K562 (cell line): ENCODE data around the gene FAM120B.

ENCODE experiments used
- FOXK2 ChIP-seq, 2 experiments: fragments of 450-650 bp; IDR thresholded peaks in 1 of 2; conservative IDR thresholded peaks in 1 of 2; 2 replicates each; pipeline ENCODE4 v1.6.1; 2016; ENCODE audit warnings: low read depth in 2 of 2, mild to moderate bottlenecking in 1 of 2
- HSF4 ChIP-seq: fragments of 250-450 bp; sonication (Bioruptor Pico); IDR thresholded peaks from 2 replicates; pipeline ENCODE4 v2.1.2; 2022; ENCODE audit warnings: mild to moderate bottlenecking, moderate library complexity, borderline replicate concordance
- NCOA4 ChIP-seq: fragments of 450-650 bp; IDR thresholded peaks from 2 replicates; pipeline ENCODE4 v1.6.1; 2018; ENCODE audit warnings: mild to moderate bottlenecking; ENCODE audit not compliant: partially characterized antibody
- ZNF274 ChIP-seq: IDR thresholded peaks from 2 replicates; pipeline ENCODE4 v1.6.1; 2011; ENCODE audit warnings: low read depth, mild to moderate bottlenecking, low read length, moderate library complexity, borderline replicate concordance
- TF ChIP-seq, protein P1 (sequence below): sonication (generic); formaldehyde crosslinking; IDR thresholded peaks from 2 replicates; pipeline ENCODE4 v1.8.0; 2022; ENCODE audit warnings: mild to moderate bottlenecking, missing genetic modification reagents

DNA sequence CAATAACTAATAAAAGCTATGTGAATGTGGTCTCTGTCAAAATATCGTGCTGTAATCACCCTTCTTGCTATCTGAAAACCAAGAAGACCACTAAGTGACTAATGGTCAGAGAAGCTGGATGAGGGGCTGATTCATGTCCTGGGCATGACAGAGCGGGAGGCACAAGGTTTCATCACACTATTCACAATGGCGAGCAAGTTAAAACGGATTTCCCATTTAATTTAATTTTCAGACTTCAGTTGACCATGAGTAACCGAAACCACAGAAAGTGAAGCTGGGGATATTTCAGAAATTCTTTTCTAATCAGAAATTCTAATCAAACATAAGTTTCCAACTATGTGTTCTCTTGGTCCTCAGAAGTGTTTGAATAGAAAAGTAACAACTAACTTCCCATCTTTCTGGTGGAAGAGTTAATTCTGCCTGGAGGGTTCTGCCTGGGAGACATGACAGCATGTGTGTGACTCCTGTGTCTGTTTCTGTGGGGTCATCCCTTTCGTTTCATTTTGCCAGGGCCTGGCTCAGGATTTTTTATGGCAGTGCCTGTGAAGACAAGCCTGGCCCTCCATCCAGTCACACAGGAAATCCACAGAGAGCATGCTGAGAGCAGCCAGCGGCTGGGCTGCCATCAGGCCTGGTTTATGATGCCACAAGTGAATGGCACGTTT is 98.9 kb downstream of the FAM120B start:
- TF ChIP-seq HSF4 (CRISPR knock-in tag) (no peak), ZNF274 (no peak), NCOA4 (no peak), FOXK2 (conservative IDR thresholded peaks at IDR 0.05 in 1 of 2, IDR thresholded peaks at IDR 0.05 in 1 of 2; ENCODE audit: low read depth in 2 of 2) (no peak)
- TF ChIP-seq, protein P1, sequence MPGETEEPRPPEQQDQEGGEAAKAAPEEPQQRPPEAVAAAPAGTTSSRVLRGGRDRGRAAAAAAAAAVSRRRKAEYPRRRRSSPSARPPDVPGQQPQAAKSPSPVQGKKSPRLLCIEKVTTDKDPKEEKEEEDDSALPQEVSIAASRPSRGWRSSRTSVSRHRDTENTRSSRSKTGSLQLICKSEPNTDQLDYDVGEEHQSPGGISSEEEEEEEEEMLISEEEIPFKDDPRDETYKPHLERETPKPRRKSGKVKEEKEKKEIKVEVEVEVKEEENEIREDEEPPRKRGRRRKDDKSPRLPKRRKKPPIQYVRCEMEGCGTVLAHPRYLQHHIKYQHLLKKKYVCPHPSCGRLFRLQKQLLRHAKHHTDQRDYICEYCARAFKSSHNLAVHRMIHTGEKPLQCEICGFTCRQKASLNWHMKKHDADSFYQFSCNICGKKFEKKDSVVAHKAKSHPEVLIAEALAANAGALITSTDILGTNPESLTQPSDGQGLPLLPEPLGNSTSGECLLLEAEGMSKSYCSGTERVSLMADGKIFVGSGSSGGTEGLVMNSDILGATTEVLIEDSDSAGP (CRISPR knock-in tag) = no peak
